GM19455 (cell line): ENCODE results near the gene MCAT.
"Not testable (repeated sequence)": the region's sequence is repeated elsewhere in the genome, so short reads cannot be mapped to it uniquely, and the experiment has no call there.

Experiments
- ATAC-seq: cut with Tn5 transposase; IDR thresholded peaks from one replicate; pipeline ENCODE4 v1.9.1; 2021; ENCODE audit not compliant: unreplicated experiment

MCAT gene

GRCh38 chr22:43154887-43155536, 11.8 kb upstream of the MCAT start:
- ATAC-seq, result no peak

GRCh38 chr22:43153899-43154298, 10.7 kb upstream of the MCAT start:
- no peak for ATAC-seq

- no peak for ATAC-seq
Observed at GRCh38 chr22:43152357-43153071, 9.3 kb upstream of the MCAT start.

GRCh38 chr22:43152003-43152356, 8.8 kb upstream of the MCAT start:
- no peak for ATAC-seq

DNA sequence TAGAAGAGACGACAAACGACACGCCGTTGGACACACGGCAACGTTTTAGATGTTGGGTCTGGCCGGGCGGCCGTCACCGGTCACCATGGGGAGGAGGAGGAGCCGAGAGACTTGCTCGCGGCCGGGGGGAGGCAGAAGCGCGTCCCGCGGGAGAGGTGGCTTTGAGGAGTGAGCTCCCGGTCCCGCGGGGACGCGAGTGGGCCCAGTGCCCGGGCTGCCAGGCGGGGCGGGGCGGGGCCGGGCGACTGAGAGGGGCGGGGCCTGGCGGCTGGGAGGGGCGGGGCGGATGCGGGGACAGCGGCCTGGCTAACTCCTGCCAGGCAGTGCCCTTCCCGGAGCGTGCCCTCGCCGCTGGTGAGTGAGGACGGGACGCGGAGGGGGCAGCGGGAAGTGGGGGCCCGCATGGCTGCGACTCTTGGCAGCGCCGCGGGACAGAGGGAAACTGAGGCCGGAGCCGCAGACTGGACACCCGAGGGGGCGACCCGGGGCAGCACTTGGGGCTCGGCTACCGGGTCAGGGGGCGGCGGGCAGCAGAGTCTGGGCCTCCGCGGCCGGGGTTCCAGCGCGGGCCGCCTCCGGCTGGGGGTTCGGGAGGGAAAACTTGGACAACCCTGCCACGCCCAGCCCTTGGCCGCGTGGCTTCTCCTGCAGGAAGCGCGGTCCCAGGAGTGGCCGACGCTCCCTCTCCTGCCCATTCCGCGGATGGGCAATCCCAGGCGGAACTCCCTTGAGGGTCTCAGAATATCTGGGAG, 8.2 kb upstream of the MCAT start, which contains the start of gene TSPO:
TSS of gene TSPO (plus strand) at position 309 of the 752 bp plus-strand sequence. CDS start 7,680 bp downstream, outside the sequence.
- no peak for ATAC-seq

GRCh38 chr22:43150731-43151206, 7.6 kb upstream of the MCAT start:
- no peak for ATAC-seq

- ATAC-seq, result no peak
Observed at GRCh38 chr22:43148581-43148980, 5.4 kb upstream of the MCAT start.

DNA sequence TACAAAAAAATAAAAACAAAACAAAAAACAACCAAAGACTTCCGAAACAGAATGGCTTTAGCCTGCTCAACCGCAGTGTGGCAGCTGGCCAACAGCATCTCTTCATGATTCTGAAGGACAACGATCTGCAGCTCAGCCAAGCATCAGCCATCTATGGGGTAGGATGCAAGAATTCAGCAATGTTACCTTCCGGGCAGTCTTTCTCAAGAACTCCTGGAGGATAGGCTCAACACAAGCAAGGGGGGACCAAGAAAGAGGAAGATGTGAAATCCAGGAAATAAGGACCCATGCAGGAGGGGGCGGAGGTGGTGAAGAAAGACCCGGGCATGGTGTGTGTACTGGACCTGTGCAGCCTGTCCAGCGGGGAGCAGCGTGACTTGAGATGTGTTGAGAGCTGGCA, 4.6 kb upstream of the MCAT start:
- no peak for ATAC-seq

GRCh38 chr22:43146332-43146731, 3.1 kb upstream of the MCAT start:
- ATAC-seq, result not testable (repeated sequence)

DNA sequence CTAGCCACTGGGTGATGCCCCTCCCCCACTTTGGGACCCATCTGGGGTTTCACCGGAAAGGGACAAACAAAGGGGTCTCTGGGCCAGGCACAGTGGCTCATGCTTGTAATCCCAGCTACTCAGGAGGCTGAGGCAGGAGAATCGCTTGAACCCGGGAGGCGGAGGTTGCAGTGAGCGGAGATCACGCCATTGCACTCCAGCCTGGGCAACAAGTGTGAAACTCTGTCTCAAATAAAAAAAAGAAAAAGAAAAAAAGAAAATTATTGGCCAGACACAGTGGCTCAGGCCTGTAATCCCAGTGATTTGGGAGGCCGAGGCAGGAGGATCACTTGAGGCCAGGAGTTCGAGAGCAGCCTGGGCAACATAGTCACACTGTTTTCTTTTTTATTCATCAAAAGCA, 2.2 kb upstream of the MCAT start:
- not testable (repeated sequence) for ATAC-seq

GRCh38 chr22:43144949-43145348, 1.8 kb upstream of the MCAT start:
- ATAC-seq, result no peak

- ATAC-seq, result no peak
Observed at GRCh38 chr22:43136801-43137200, 6.4 kb downstream of the MCAT start.

- ATAC-seq, result no peak
Observed at GRCh38 chr22:43136255-43136654, 6.9 kb downstream of the MCAT start.

DNA sequence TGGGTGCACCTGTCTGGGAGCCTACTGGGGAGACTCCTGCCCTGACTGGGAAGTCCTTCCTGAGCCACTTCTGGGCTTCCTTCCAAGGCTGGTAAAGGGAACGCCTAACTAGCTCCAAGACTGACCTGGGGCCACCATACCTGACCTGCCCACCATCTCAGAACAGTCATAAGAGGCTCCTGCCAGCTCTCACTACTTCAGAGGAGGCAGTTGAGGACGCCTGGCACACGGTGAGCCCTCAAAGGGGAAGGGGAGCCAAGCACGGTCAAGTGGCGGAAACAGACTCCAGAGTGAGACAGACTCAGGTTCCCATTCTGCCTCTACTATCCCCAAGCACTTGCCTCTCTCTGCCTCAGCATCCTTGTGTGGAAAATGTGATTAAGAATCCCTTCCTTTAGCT, 7.6 kb downstream of the MCAT start:
- ATAC-seq, result no peak

DNA sequence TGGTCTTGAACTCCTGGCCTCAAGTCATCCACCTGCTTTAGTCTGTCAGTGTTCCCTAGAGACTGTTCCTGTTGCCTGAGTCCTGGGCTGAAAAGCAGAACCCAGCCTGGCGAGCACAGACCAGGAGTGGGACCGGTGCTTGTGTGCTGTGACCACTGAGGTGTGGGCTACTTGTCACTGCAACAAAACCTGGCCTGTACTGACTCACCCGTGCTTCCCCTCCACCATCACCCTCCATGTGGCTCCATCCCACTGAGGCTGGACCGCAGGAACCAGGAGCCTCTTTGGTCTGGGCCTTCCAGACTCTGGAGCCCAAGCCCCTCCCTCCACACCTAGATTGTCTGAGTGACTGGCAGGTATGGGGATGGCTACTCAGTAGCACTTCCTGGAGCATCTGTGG, 8.6 kb downstream of the MCAT start:
- no peak for ATAC-seq

- no peak for ATAC-seq
Observed at GRCh38 chr22:43133401-43133800, 9.8 kb downstream of the MCAT start.

DNA sequence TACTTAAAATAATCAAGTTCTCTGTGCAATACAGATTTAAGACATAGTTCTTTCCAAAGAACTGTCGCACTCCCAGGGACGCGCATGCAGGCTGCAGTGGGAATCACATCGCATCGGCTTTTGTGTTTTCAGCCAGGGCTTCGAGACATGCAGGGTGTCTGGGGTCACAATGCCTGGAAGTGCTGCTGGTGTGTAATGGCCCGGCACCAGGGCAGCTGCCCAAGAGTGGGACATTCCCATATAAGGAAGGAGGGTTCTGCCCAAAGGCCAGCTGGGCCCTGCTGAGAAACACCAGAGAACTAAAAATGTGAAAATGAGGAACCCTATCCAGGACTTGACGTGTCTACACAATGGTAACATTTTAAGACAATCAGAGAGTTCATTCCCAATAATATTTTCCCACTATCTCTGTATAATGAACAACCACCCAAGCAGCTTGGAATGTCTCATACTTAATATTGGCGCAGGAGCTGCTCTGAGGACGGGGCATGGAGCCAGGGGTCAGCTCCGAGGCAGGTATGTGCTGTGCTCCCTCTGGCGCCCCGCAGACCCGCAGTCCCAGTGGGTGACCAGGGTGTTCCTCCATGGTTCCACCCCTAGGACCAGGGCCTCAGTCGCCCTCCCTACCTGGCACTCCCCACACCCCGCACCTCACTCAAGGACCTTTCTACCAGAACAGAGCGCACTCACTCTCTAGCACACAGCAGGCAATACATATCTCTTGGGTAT, 11.3 kb downstream of the MCAT start:
- no peak for ATAC-seq

- ATAC-seq, result no peak
Observed at GRCh38 chr22:43129426-43130425, 13.5 kb downstream of the MCAT start.

- ATAC-seq, result no peak
Observed at GRCh38 chr22:43128928-43129424, 14.2 kb downstream of the MCAT start.

GRCh38 chr22:43128116-43128515, 15.1 kb downstream of the MCAT start:
- ATAC-seq, result no peak
